ENCODE results near the gene SLC25A20.

- no peak for TF ChIP-seq CTCF (IDR thresholded peaks at IDR 0.05; ENCODE audit: low read depth, low read length, missing input control)
- TF ChIP-seq SP1 (IDR thresholded peaks at IDR 0.05), result no peak
- TF ChIP-seq RXRA (IDR thresholded peaks at IDR 0.05), result no peak
- no peak for TF ChIP-seq YY1 (IDR thresholded peaks at IDR 0.05)
- TF ChIP-seq HNF4A (conservative IDR thresholded peaks at IDR 0.05), result no peak
- TF ChIP-seq GABPA (IDR thresholded peaks at IDR 0.05 in 1 of 2, conservative IDR thresholded peaks at IDR 0.05 in 1 of 2), result no peak
These were observed 40.0 kb upstream of the SLC25A20 start for GRCh38 chr3:48938689-48939088.
